Spleen (tissue), 7 donors: ENCODE data around the gene TBXAS1.

Experiments used
- CTCF ChIP-seq, 11 experiments: fragments of 200-600 bp in 7 of 11; fragments of 450-650 bp in 4 of 11; sonication (generic) in 4 of 11; IDR thresholded peaks in 8 of 11; conservative IDR thresholded peaks in 3 of 11; 1 replicate in 7 of 11; 2 replicates in 4 of 11; pipeline versions ENCODE4 v1.4.0 to v1.8.0; 2016 to 2021; ENCODE audit warnings: antibody characterized with exemption in 11 of 11, inconsistent platforms in 4 of 11, mild to moderate bottlenecking in 1 of 11
- POLR2A ChIP-seq, 3 donors: fragments of 450-650 bp; IDR thresholded peaks; one replicate each; pipeline ENCODE4 v1.5.1; 2017; ENCODE audit warnings: antibody characterized with exemption in 3 of 3, mild to moderate bottlenecking in 1 of 3
- POLR2AphosphoS5 ChIP-seq, 3 donors: sonication (generic); formaldehyde crosslinking; IDR thresholded peaks; one replicate each; pipeline ENCODE4 v1.5.1; 2017; ENCODE audit warnings: antibody characterized with exemption in 3 of 3
- donor health status: DM: no; HTN: no; CAD: no; lungs with moderate emphysema.
- donor health status: DM: no; HTN: no; CAD: no.
- donor health status: DM: no; HTN: no; CAD: no.

DNA sequence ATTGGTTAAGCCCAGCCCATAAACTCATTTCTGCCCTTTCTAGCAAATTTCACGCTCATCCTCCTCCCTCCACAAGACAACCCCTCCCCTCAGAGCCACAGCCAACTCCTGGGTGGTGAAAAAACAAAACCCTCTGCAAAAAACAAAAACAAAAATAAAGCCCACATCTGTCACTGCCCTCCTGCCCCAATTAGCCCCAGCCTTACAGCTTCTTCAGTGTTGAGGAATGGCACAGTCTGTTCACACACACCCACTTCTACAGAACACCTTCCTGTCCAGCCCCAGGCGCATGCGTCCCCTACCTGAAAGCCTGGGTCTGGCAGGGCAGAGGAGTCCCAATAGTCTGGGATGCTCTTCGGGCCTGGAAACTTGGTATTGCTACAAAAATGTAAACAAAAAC, 199.2 kb downstream of the TBXAS1 start:
- no peak for TF ChIP-seq POLR2A (IDR thresholded peaks at IDR 0.05)
- TF ChIP-seq CTCF (IDR thresholded peaks at IDR 0.05 in 8 of 11, conservative IDR thresholded peaks at IDR 0.05 in 3 of 11): no peak
- no peak for TF ChIP-seq POLR2AphosphoS5 (IDR thresholded peaks at IDR 0.05)
